ENCODE data around the gene NECAP2.

NECAP2 gene

DNA sequence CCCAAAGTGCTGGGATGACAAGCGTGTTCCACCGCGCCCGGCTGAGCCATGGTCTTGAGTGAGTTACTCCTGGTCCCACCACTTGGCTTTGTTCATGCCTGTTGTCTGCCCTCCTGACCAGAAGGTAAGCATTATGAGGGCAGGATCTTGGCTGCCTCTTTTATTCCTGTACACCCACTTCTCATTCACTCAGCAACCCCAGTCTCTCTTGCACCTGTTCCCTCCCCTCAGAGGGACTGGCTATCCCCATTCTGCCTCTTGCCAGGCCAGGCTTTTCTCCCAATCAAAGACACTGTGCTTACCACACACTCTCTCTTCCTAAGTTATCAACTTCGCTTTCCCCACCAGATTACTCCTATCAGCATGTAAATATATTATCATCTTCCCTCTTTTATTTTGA, 29.7 kb upstream of the NECAP2 start:
- no peak for DNase-seq
- no peak for TF ChIP-seq POLR2A (IDR thresholded peaks at IDR 0.05; ENCODE audit: low read length)
- TF ChIP-seq GATA1 (IDR thresholded peaks at IDR 0.05; ENCODE audit: low read depth, low read length): no peak

DNA sequence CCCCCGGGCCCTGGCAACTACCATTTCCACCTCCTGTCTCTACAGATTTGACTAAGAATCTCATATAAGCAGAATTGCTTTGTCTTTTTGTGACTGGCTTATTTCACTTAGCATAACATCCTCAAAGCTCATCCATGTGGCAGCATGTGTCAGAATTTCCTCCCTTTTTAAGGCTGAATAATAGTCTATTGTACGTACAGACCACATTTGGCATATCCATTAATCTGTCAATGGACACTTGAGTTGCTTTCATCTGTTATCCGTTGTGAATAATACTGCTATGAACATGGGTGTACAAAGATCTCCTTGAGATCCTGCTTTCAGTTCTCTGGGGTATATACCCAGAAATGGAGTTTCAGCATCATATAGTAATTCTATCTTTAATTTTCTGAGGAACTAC, 27.3 kb upstream of the NECAP2 start:
- TF ChIP-seq POLR2A (IDR thresholded peaks at IDR 0.05; ENCODE audit: low read length) (no peak), GATA1 (IDR thresholded peaks at IDR 0.05; ENCODE audit: low read depth, low read length) (no peak)
- DNase-seq: no peak

DNA sequence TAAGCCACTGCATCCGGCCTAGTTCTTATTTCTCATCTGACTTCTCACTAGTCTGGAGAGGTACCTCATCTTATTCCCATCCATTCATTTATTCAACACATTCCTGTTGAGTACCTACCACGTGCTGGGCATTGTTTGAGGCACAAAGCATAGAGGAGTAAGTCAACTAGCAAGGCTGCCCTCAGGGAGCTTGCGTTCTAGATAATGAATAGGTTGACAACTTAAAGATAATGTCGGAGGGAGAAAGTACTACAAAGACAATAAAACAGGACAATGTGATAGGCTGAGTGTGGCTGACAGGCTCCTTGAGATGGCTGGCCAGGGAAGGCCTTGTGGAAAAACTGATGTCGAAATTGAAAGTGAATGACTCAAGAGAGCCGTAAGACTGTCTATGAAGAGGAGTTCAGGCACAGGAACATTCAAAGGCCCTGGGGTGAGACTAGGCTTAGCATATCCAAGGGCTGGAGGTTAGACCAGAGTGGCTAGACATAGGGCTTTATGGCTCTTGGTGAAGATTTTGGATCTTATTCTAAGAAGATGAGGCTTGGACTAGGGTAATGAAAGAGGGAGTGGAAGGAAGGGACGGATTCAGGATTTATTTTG, 21.6 kb upstream of the NECAP2 start:
- DNase-seq: no peak
- TF ChIP-seq POLR2A (IDR thresholded peaks at IDR 0.05; ENCODE audit: low read length) (no peak), GATA1 (IDR thresholded peaks at IDR 0.05; ENCODE audit: low read depth, low read length) (no peak)

DNA sequence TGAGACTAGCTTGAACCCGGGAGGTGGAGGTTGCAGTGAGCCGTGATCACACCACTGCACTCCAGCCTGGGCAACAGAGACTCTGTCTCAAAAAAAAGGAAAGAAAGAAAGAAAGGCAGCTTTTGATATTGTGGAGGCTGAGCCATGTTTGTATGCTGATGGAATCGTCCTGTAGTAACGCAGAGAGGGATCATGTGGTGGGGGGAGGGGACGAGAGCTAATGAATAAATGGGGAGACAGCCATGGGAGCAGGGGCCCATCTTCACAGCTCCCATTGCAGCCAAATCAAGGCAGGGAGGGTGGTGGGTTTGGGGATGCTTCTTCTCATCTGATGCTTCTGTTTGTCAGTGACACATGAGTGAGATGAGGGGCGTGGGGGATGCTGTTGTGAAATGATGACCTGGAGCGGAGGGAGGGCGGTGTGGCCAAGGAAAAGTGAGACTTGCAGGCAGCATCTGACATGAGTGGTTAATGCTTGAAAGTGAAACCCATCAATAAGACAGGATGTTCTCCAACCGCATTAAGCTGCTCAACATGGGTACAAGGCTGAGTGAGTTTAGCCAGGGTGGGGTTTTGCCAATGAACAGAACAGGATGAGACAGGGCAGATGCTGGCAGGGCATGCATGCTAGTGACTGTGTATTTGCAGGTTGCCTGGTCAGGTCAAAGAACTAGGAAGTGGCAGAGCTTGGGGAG, 20.0 kb upstream of the NECAP2 start:
- DNase-seq: no peak
- TF ChIP-seq POLR2A (IDR thresholded peaks at IDR 0.05; ENCODE audit: low read length): no peak
- no peak for TF ChIP-seq GATA1 (IDR thresholded peaks at IDR 0.05; ENCODE audit: low read depth, low read length)

DNA sequence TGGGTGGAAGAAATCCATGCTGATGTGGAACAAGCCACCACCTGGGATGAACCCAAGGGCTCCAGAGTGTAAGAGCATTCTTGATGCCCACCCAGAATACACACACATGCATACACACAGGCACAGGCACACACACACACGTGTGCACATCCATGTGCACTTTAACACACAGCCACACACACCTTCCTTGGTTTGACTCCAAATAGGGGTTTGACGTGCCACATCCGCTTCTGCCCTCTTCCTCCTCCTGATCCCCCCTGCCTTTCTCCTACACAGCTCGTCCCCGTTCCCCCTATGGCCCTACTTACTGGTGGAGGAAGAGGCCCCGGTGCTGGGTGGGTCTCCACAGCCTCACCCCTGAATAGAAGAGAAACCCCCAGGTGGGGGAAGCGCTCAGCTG, 19.3 kb upstream of the NECAP2 start:
- DNase-seq: no peak
- TF ChIP-seq POLR2A (IDR thresholded peaks at IDR 0.05; ENCODE audit: low read length) (no peak), GATA1 (IDR thresholded peaks at IDR 0.05; ENCODE audit: low read depth, low read length) (no peak)

DNA sequence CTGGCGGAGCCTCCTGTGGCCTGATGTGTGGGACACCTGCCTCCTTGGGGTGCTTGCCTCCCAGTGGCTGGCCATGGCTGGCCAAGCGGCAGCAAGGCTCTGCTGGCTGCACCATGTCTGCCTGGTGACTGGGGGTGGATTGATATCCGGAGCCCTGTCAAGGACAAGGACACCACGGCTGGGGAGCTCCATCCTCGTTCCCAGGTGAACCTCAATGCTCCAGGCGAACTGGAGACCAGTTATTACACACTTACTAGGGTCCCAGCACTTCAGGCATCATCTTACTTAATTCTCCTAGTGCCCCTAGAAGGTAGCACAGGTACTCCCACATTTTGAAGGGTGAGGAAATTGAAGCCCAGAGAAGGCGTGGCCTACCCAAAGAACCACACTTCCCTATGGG, 18.5 kb upstream of the NECAP2 start:
- DNase-seq: no peak
- TF ChIP-seq GATA1 (IDR thresholded peaks at IDR 0.05; ENCODE audit: low read depth, low read length): no peak
- no peak for TF ChIP-seq POLR2A (IDR thresholded peaks at IDR 0.05; ENCODE audit: low read length)

DNA sequence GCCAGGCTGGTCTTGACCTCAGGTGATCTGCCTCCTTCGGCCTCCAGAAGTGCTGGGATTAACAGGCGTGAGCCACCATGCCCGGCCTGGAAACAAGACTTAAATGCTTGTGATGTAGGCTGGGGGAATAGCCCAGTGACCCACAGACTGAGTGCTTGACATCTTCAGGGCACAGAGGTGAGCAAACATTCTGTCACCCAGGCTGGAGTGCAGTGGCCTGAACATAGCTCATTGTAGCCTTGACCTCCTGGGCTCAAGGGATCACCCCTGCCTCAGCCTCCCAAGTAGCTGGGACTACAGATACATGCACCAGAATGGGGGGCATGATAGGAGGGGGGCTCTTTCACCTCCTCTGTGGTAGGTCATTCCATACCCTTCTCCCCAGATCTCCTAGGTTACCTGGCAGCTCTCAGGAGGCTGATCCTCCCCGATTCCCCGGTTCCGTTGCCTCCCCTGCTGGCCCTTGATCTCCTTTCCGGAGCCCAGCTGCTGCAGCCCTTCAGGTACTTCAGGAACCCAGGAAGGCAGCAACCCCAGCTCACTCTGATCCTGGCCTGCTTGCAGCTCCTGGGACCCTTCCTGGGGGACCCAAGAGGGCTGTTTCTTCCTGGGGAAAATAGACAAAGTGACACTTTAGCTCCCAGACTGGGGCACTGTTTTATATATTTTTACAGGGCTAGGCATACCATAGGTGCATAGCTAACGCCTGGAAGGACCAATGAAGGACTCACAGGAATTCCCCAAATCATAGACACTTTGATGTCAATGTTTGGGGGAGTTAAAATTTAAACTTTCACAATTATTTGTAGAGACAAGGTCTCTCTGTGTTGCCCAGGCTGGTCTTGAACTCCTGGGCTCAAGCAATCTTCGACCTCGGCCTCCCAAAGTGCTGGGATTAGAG, 15.1 kb upstream of the NECAP2 start:
- TF ChIP-seq POLR2A (IDR thresholded peaks at IDR 0.05; ENCODE audit: low read length) (no peak), GATA1 (IDR thresholded peaks at IDR 0.05; ENCODE audit: low read depth, low read length) (no peak)
- DNase-seq: no peak

DNA sequence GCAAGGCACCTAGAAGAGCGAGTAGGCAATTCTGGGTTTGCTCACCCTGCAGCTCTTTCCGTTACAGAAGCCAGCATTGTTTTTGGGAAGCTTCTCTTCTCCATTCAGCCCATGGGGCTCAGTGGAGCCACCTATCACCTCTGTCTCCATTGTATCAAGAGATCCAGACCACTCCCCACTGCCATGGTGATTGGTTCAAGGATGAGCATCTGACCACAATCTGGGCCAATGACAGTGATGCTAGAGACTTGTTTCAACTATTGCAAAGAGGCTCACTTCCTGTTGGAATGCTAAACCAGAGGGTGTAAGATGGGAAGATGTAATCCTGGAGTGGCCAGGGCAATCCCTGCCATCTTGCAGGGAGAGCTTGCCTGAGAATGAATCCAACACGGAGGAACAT, 9.9 kb upstream of the NECAP2 start:
- no peak for DNase-seq
- TF ChIP-seq GATA1 (IDR thresholded peaks at IDR 0.05; ENCODE audit: low read depth, low read length) (no peak), POLR2A (IDR thresholded peaks at IDR 0.05; ENCODE audit: low read length) (no peak)

DNA sequence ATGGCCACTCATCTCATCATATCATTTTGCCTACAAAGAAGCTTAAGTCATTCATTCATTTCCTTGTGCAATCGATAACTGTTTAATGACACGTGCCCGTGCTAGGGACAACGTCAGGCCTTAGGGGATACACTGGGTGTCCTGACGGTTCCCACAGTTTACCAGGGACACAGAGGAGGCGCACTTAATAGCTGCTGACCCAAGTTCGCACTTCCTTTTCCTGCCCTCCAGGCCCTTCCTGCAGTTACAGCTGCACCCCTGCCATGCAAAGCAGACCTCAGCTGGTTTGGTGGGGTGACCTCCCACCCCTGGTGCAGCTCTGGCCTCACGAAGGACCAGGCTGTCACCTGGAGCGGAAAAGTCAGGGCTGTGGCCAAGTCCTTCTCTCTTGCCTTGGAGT, 7.5 kb upstream of the NECAP2 start:
- TF ChIP-seq POLR2A (IDR thresholded peaks at IDR 0.05; ENCODE audit: low read length): no peak
- no peak for TF ChIP-seq GATA1 (IDR thresholded peaks at IDR 0.05; ENCODE audit: low read depth, low read length)
- no peak for DNase-seq

DNA sequence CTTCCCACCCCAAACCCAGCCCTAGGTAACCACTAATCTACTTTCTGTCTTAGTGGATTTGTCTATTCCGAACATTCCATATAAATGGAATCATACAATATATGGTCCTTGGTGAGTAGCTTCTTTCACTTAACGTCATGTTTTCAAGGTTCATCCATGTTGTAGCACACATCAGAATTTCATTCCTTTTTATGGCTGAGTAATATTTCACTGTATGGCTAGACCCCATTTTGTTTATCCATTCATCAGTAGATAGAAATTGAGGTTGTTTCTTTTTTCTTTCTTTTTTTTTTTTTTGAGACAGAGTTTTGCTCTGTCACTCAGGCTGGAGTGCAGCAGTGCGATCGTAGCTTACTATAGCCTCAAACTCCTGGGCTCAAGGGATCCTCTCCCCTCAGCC, 6.5 kb upstream of the NECAP2 start:
- DNase-seq: no peak
- no peak for TF ChIP-seq POLR2A (IDR thresholded peaks at IDR 0.05; ENCODE audit: low read length)
- TF ChIP-seq GATA1 (IDR thresholded peaks at IDR 0.05; ENCODE audit: low read depth, low read length): no peak

DNA sequence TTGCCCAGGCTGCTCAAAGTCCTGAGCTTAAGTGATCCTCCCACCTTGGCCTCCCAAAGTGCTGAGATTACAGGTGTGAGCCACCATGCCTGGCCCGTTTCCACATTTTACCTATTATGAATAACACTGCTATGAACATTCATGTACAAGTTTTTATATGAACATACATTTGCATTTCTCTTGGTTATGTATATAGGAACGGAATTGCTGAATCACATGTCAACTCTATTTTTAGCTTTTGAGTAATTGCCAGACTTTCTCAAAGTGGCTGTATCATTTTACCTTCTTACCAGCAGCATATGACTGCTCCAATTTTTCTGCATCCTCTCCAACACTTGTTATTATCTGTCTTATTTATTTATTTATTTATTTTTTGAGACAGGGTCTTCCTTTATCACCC, 6.0 kb upstream of the NECAP2 start:
- no peak for DNase-seq
- TF ChIP-seq GATA1 (IDR thresholded peaks at IDR 0.05; ENCODE audit: low read depth, low read length) (no peak), POLR2A (IDR thresholded peaks at IDR 0.05; ENCODE audit: low read length) (no peak)

DNA sequence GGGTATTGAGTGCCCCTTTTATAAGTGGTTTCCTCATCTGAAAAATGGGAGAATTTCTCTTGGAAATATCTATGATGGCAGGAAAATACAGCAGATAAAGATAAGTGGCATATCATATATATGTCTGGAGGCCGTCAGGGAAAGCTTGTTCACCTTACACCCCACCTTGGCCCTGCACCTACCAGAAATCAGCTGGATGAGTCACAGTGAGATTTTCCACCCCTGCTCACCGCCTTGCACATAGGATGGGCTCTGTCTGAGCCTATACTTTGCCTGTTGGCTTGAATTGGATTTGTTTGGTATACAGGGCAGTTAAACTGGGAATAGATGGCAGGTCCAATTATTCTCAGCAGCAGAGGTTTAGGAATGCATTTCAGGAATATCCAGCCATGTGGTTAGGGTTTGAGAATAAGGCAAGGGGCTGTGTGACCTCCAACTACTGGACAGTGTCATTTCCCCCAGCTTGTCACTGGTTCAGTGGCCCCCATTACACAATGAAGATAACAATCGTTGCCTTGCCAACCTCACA, 3.5 kb upstream of the NECAP2 start, which contains the start of gene SPATA21:
Gene SPATA21 (minus strand): TSS at position 479 of the 529 bp plus-strand sequence. CDS start 6,053 bp downstream, outside the sequence.
- DNase-seq: no peak
- no peak for TF ChIP-seq POLR2A (IDR thresholded peaks at IDR 0.05; ENCODE audit: low read length)
- no peak for TF ChIP-seq GATA1 (IDR thresholded peaks at IDR 0.05; ENCODE audit: low read depth, low read length)

DNA sequence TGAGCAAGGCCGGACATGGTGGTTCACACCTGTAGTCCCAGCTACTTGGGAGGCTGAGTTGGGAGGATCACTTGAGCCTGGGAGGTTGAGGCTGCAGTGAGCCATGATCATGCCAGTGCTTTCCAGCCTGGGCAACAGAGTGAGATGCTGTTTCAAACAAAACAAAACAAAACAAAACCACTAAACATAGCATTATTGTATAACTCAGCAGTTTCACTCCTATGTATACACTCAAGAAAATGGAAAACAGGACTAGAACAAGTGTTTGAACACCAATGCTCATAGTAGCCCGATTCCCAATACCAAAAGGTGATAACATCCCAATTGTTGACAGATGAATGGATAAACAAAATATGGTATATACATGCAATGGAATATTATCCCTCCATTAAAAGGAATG, 2.0 kb upstream of the NECAP2 start:
- DNase-seq: no peak
- TF ChIP-seq GATA1 (IDR thresholded peaks at IDR 0.05; ENCODE audit: low read depth, low read length): no peak
- no peak for TF ChIP-seq POLR2A (IDR thresholded peaks at IDR 0.05; ENCODE audit: low read length)

DNA sequence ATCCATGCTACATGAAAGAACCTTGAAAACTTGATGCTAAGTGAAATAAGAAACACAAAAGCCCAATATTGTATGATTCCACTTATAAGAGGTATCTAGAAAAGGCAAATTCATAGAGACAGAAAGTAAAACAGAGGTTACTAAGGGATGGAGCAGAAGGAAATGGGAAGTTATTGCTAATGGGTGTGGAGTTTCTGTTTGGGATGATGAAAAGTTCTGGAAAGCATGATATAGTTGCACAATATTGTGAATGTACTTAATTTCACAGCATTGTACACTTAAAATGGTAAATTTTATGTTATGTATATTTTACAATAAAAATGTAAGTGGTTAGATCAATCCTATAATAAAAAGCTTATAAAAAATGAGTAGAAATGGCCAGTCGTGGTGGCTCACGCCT, 1.6 kb upstream of the NECAP2 start:
- no peak for DNase-seq
- TF ChIP-seq GATA1 (IDR thresholded peaks at IDR 0.05; ENCODE audit: low read depth, low read length): no peak
- no peak for TF ChIP-seq POLR2A (IDR thresholded peaks at IDR 0.05; ENCODE audit: low read length)
